Embryonic facial prominence (tissue), 1 donor: ENCODE results near the gene ACTR3.

Experiments
- DNase-seq: peaks from one replicate; pipeline ENCODE4 v3.0.0-alpha.2; 2016; ENCODE audit errors: extremely low spot score

ACTR3 gene

DNA sequence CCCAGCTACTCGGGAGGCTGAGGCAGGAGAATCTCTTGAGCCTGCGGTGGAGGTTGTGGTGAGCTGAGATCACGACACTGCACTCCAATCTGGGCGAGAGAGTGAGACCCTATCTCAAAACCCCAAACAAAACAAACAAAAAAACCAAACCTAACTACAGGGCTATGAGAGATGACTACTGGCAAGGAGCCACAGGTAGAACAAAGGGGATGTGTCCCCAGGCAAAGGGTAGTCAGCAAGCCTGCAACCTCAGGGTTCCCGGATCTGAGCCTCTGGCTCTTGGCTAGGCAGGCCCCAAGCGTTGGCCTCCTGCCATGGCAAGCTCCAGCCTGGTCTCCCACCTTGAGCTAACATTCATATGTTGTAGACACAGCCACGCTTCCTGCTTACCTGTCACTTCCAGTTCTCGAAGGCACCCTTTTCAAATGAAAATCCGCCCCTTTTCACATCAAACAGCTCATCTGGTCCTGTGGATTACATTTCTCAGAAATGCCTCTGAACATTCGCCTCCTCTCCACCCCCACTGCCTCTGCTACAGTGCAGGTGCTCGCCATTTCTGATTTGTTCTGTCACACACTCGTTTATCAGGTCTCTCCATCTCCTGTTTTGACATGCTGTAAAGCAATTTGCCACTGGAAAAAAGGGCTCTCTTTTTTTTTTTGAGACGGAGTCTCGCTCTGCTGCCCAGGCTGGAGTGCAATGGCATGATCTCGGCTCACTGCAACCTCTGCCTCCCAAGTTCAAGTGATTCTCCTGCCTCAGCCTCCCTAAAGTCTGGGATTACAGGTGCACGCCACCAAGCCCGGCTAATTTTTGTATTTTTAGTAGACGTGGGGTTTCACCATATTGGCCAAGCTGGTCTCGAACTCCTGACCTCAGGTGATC lies 13.1 kb upstream of the ACTR3 start:
- DNase-seq: no peak

- no peak for DNase-seq
Measured at GRCh38 chr2:113877711-113878598, 11.9 kb upstream of the ACTR3 start.

DNA sequence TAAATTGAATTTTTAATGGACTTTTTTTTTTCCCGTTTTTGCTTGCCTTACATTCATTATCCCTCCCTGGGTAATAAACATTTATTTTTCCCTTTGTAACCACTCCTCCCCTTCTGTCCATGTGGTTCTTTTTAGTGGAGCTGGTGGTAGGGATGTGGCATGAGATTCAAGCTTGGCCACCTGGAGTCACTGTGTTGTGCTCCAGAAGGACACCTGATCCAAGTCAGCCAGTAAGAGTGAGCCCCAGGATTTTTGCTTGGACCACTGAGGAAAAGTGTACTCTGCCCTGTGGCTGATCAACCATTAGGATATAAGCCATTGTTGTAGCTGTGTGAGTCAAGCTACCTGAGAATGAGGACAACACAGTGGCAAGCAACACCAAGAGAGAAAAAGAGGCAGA lies 11.1 kb upstream of the ACTR3 start:
- no peak for DNase-seq

GRCh38 chr2:113879457-113879856 lies 10.4 kb upstream of the ACTR3 start:
- DNase-seq: no peak

- no peak for DNase-seq
Measured at GRCh38 chr2:113886479-113887008, 3.3 kb upstream of the ACTR3 start.

GRCh38 chr2:113887009-113887792 lies 2.7 kb upstream of the ACTR3 start:
- DNase-seq: no peak

DNA sequence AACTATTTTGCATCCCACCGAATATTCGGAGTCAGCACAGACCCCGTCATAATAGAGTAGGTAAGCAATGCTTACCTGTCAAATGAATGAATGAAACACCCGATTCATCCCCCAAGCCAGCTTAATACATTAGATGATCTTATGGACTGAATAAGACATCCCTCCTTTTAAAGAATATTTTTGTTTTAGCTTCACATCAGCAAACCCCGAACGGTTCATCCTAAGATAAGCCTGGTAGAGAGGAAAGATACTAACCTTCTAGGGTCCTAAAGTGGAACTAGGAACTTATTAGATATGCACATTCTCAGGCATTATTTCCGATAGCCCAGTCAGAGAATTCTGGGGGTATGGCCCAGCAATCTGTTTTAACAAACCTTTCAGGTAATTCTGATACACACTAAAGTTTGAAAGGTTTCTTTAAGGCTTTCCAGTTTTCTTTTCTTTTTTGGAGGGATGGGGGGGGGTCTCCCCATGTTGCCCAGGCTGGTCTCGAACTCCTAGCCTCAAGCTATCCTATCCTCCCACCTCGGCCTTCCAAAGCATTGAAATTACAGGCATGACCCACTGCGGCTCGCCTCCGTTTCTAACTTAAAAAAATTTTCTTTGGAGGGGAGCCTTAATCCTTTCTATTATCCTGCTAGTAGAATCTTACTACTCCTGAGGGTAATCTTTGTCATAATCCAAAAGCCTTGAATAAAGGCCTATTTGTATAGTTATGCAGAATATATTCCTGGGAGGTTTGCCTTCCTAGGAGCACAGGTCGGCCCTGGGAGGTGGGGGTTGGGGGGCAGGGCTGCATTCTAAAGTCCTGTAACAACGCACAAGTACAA lies 1.0 kb upstream of the ACTR3 start:
- no peak for DNase-seq

DNA sequence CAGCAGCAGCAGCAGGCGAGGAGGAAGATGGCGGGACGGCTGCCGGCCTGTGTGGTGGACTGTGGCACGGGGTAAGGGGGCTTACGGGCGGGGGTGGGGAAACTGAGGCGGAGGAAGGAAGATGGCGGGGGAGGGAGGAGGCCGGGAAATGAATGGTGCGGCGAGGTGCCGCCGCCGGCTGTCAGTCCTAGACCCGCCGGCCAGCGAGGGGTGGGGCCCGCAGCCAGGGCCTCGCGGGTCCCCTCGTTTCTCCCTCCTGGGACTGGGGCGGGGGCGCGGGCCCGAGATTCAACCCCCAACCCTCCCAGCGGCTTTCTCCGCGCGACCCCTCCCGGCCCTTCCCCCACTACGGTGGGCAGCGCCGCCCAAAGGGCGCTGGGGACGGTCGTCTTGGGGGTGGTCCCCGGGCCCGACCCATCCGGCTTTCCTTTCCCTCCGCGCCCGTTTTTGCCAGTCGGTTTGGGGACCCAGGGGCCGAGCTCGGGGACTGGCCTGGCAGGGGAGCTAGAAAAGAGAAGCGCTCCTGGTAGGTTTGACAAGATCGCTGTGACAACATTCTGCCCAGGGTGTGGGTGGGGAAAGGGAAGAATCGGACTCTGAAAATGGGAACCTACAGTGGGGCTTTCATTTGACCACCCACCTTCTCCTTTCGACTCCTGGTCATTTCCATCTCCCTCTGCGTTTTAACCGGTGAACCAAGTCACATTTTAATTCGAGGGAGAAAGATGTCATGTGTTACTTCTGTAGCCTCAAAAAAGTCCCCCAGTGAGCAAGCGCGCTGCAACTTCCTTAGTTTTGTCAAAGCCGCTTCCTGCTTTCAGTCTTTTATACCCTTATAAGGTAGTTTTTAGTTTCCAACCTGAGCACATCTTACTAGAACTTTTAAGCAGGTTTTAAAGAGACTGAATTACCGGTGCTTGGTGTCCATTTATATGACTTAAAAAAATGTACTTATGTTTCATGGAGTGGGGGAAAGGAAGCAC lies 655 bp downstream of the ACTR3 start:
- DNase-seq: peak; percentile 53

DNA sequence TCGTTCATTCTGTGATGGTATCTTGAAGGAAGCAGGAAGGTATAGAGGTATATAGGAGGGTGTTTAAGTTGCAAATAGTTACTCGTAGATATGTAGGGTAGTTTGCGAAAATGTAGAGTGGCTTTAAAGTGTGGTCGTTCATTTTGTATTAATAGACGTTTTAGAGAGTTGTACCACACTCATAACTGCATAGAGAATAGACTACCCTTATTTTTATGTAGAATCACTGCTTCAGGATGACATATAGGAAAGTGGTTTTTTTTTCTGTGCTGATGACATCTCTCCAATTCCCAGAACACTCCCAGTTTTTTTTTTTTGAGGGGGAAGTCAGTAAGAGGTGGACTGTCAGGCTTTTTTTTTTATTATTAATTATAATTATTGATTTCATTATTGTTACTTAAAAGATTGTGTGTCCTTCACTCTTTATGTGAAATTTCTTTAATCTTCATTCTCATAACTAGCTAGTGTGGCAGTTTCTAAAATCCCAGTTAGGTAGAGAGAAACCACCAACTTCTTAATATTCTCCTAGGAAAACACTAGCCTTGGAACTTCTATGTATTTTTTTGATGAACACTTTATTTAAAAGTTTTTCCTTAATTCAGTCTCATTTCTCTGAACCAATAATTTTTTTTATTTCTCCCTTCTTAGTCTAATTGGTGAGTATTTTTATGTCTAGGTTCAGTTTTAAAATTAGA lies 1.5 kb downstream of the ACTR3 start:
- no peak for DNase-seq

- no peak for DNase-seq
Measured at GRCh38 chr2:113892004-113892710, 2.3 kb downstream of the ACTR3 start.

DNA sequence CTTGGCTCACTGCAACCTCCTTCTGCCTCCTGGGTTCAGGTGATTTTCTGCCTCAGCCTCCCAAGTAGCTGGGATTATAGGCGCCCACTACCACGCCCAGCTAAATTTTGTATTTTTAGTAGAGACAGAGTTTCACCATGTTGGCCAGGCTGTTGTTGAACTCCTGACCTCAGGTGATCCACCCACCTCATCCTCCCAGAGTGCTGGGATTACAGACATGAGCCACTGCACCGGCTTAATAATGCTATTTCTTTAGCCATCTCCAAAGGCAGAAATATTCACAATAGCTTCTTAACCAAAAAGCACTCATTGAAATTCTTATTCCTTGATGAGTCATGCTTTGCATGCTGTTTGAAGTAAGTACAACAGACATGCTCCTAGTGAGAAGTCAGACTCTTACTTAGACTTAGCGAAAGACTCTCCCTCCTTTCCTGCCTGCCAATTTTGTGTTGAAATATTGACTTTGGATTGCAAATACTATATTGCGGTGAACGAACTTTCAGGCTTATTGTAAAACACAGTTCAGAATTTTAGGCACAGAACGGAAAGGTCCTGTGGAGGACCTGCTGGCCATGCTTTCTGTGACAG lies 4.4 kb downstream of the ACTR3 start:
- no peak for DNase-seq

DNA sequence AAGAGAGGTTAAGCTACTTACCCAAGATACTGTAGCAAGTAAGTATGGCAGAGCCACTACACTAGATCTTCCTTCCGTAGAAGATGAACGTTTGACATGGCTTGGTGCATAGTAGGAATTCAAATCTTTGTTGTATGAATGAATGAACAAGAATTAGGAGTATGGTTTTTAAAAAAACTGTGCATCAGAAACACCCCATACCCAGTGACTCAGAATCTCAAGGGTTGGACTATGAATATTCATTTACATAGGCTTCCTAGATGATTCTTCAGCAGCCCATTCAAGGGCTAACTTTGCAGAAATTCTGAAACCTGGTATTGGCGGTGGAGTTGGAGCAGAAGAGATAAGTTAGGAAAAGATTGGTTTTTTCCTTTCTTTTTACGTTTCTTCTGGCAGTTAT lies 5.4 kb downstream of the ACTR3 start:
- no peak for DNase-seq

- DNase-seq: no peak
Measured at GRCh38 chr2:113895819-113896563, 6.1 kb downstream of the ACTR3 start.

DNA sequence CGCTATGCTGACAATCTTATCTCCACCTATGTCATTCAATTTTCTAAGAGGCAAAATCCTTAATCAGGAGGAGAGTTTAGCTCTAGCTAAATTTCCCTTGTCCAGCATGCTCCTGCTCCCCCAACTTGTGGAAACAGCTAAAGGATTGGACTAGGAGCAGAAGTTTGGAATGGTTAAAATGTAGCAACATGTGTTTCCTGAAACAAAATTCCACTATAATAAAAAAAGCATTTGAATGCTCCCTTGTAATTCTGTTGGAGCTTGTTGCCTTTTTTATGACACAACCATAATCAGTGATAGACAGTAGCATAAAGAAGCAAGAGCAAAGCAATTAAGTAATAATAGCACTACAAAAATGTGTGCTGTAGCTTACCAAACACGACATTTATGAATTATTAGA lies 6.9 kb downstream of the ACTR3 start:
- DNase-seq: no peak

- no peak for DNase-seq
Measured at GRCh38 chr2:113898081-113898480, 8.2 kb downstream of the ACTR3 start.

DNA sequence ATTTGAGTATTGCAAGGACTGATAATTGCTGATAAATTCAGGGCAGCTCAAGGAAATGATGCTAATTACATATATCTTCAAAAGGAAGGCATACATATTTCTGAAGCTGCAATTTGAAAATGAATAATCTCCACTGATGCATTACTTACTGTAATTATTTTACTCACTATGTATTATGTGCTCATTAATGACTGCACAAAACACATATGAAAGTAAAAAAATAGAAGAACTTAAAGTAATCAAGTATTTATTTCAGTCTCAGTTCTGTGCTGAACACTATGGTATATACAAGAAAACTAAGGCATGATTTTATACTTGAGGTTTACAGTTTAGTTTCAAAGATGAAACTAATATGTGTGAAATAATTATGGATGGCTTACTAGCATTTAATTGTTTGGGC lies 9.3 kb downstream of the ACTR3 start:
- DNase-seq: no peak

- no peak for DNase-seq
Measured at GRCh38 chr2:113901943-113902342, 12.1 kb downstream of the ACTR3 start.
